B cell (primary cell): ENCODE results near the gene ATP11C. TPM values are rescaled to one million over a fixed set of nuclear protein-coding genes. Genes with fewer than 3 reads are reported as not detected.

Source experiments
- ATAC-seq: fragments of 200-7000 bp; cut with Tn5 transposase; one replicate; pipeline ENCODE4 v1.10.0; 2021; ENCODE audit warnings: low read depth, mild to moderate bottlenecking, moderate number of reproducible peaks, moderate library complexity
- CTCF ChIA-PET: fragments of 350-600 bp; sonication (Branson Sonifier 250); formaldehyde crosslinking; loops from one replicate; lab custom pipeline; 2021; ENCODE audit warnings: antibody characterized with exemption, inconsistent platforms; lab: Charles Lee
- POLR2A ChIA-PET: fragments of 350-600 bp; sonication (Branson Sonifier 250); formaldehyde crosslinking; loops from one replicate; lab custom pipeline; 2021; ENCODE audit warnings: antibody characterized with exemption; lab: Charles Lee
- DNase-seq: peaks from one replicate; pipeline ENCODE4 v3.0.0; 2013
- H2AFZ ChIP-seq: 2 replicates; pipeline ENCODE4 v1.6.1; 2012; ENCODE audit warnings: mild to moderate bottlenecking, low read depth, low read length; ENCODE audit not compliant: insufficient read depth, poor library complexity, severe bottlenecking
- H3K27ac ChIP-seq, 2 donors: 1 replicate in 1 of 2; 2 replicates in 1 of 2; pipeline ENCODE4 v1.5.1; 2012 to 2013; ENCODE audit warnings: low read length in 2 of 2, mild to moderate bottlenecking in 2 of 2, moderate library complexity in 1 of 2
- H3K27me3 ChIP-seq, 4 experiments: fragments of 200-600 bp in 1 of 4; sonication (generic) in 1 of 4; replicated peaks in 1 of 4; 1 replicate in 2 of 4; 2 replicates in 2 of 4; pipeline versions ENCODE4 v1.6.1 to v1.7.0; 2013 to 2016; ENCODE audit warnings: low read length in 3 of 4, mild to moderate bottlenecking in 2 of 4, mixed read lengths in 1 of 4, moderate library complexity in 1 of 4; ENCODE audit not compliant: insufficient read depth in 4 of 4, control insufficient read depth in 3 of 4; ENCODE audit errors: control extremely low read depth in 1 of 4
- H3K36me3 ChIP-seq, 2 experiments: replicated peaks in 1 of 2; 1 replicate in 1 of 2; 2 replicates in 1 of 2; pipeline versions ENCODE4 v1.6.1 to v1.7.1; 2013; ENCODE audit warnings: low read length in 1 of 2; ENCODE audit not compliant: insufficient read depth in 2 of 2, control insufficient read depth in 1 of 2; ENCODE audit errors: control extremely low read depth in 1 of 2, extremely low read depth in 1 of 2
- H3K4me1 ChIP-seq, 2 donors: fragments of 200-600 bp in 1 of 2; sonication (generic) in 1 of 2; 1 replicate in 1 of 2; 2 replicates in 1 of 2; pipeline versions ENCODE4 v1.5.1 to v1.6.1; 2013 to 2017; ENCODE audit warnings: low read length in 2 of 2; ENCODE audit not compliant: control insufficient read depth in 2 of 2, insufficient read depth in 2 of 2
- H3K4me2 ChIP-seq: replicated peaks from 2 replicates; pipeline ENCODE3; 2012; ENCODE audit warnings: mild to moderate bottlenecking, low read depth, low read length; ENCODE audit not compliant: poor library complexity, severe bottlenecking
- H3K4me3 ChIP-seq, 5 experiments: fragments of 200-600 bp in 1 of 5; sonication (generic) in 1 of 5; 1 replicate in 3 of 5; 2 replicates in 2 of 5; pipeline versions ENCODE4 v1.5.1 to v1.7.0; 2011 to 2016; ENCODE audit warnings: low read length in 4 of 5, mild to moderate bottlenecking in 4 of 5, low read depth in 2 of 5, control low read depth in 1 of 5, moderate library complexity in 1 of 5; ENCODE audit not compliant: insufficient read depth in 1 of 5; ENCODE audit errors: control extremely low read depth in 1 of 5, extremely low read depth in 1 of 5
- H3K79me2 ChIP-seq: fragments of 200-600 bp; sonication (generic); one replicate; pipeline ENCODE4 v1.6.0; 2016; ENCODE audit warnings: low read length; ENCODE audit not compliant: control insufficient read depth, insufficient read depth
- H3K9ac ChIP-seq: fragments of 200-600 bp; sonication (generic); 2 replicates; pipeline ENCODE4 v1.6.1; 2017; ENCODE audit warnings: mild to moderate bottlenecking, low read length, moderate library complexity
- H3K9me3 ChIP-seq, 3 donors: one replicate each; pipeline versions ENCODE4 v1.6.1 to v1.7.1; 2013; ENCODE audit warnings: low read length in 2 of 3; ENCODE audit not compliant: control insufficient read depth in 2 of 3, insufficient read depth in 1 of 3; ENCODE audit errors: control extremely low read depth in 1 of 3
- H4K20me1 ChIP-seq: 2 replicates; pipeline ENCODE4 v1.6.0; 2012; ENCODE audit warnings: mild to moderate bottlenecking, low read length; ENCODE audit not compliant: insufficient read depth, control insufficient read depth, poor library complexity, severe bottlenecking
- H3K27ac Mint-ChIP-seq: one replicate; pipeline ENCODE4 v1.8.0; 2021; ENCODE audit warnings: mixed read lengths
- H3K27me3 Mint-ChIP-seq: one replicate; pipeline ENCODE4 v1.8.0; 2021; ENCODE audit warnings: mixed read lengths
- H3K4me1 Mint-ChIP-seq: one replicate; pipeline ENCODE4 v1.8.0; 2021; ENCODE audit warnings: mixed read lengths
- H3K4me3 Mint-ChIP-seq: one replicate; pipeline ENCODE4 v1.8.0; 2021; ENCODE audit warnings: mixed read lengths
- H3K9me3 Mint-ChIP-seq: one replicate; pipeline ENCODE4 v1.8.0; 2022; ENCODE audit warnings: mixed read lengths; ENCODE audit not compliant: insufficient read depth
- EZH2 ChIP-seq: IDR thresholded peaks from 2 replicates; pipeline ENCODE4 v1.6.1; 2012; ENCODE audit warnings: borderline replicate concordance, low read depth, mild to moderate bottlenecking, moderate library complexity, low read length; ENCODE audit not compliant: insufficient read depth, poor library complexity, severe bottlenecking
- WGBS: methylation state at CpG from one replicate; pipeline ENCODE4 v1.1.5; 2013; ENCODE audit warnings: missing lambda C conversion rate; ENCODE audit not compliant: insufficient coverage; 5-methylcytosine and 5-hydroxymethylcytosine counted together
- intact Hi-C: fragments of 100-400 bp; cut with micrococcal nuclease; formaldehyde crosslinking; loops from one replicate; pipeline ENCODE4 v1.10.0; 2022
- polyA plus RNA-seq: library from polyadenylated mRNA; depleted of rRNA; stranded (reverse); fragments of >200 nt; gene quantifications from 2 replicates; pipeline ENCODE4 v1.2.3, GENCODE V29; 2012
- total RNA-seq, 2 donors: library from RNA; stranded (reverse); fragments of 120-200 nt in 1 of 2; gene quantifications; 1 replicate in 1 of 2; 2 replicates in 1 of 2; pipeline versions ENCODE4 v1.2.3 to v1.2.4, GENCODE V29; 2013 to 2022
- TF ChIP-seq, protein P1 (sequence below): fragments of 200-600 bp; IDR thresholded peaks from one replicate; pipeline ENCODE4 v1.8.0; 2022; ENCODE audit warnings: antibody characterized with exemption, mild to moderate bottlenecking

The ATP11C gene
- total and polyA plus RNA-seq, 2 donors (not counting 1 experiment from before 2014, with no cell fraction given): 8.5 to 29.2 TPM

DNA sequence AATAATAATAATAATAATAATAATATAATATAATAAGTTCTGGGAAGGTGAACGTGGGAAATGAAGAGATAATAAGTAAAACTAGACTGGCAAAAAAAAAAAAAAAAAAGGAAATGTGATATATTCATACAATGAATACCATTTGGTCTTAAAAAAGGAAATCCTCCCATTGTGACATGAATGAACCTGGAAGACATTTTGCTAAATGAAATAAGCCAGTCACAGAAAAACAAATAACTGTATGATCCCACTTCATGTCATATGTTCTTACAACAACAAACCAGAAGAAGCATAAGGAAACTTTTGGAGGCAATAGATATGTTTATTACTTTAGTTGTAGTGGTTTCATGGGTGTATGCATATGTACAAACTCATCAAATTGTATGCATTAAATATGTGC lies 63.1 kb downstream of the ATP11C start:
- no peaks in the 10 kb centered on the region for H3K27me3 ChIP-seq
- H3K4me3 ChIP-seq: no peak overlapping the region
- CTCF ChIA-PET: no interaction called here
- H3K9ac ChIP-seq: no peak overlapping the region
- peaks cover 15% of the 10 kb centered on the region for H3K4me1 Mint-ChIP-seq
- H3K36me3 ChIP-seq: peaks cover 0 to 3% of the 10 kb centered on the region in 2 experiments
- no CpG with 5 or more reads among the region's 1 CpG for WGBS
- POLR2A ChIA-PET: no interaction called here
- no peak overlapping the region for H3K4me3 Mint-ChIP-seq
- ATAC-seq (no peak), DNase-seq (no peak)
- no peaks in the 10 kb centered on the region for H3K27me3 Mint-ChIP-seq
- H3K9me3 Mint-ChIP-seq: no peaks in the 10 kb centered on the region
- no peaks in the 10 kb centered on the region for H3K79me2 ChIP-seq
- no peaks in the 10 kb centered on the region for H3K4me1 ChIP-seq
- H2AFZ ChIP-seq: no peak overlapping the region
- no peak overlapping the region for H3K4me2 ChIP-seq
- TF ChIP-seq EZH2: no peak
- TF ChIP-seq, protein P1, sequence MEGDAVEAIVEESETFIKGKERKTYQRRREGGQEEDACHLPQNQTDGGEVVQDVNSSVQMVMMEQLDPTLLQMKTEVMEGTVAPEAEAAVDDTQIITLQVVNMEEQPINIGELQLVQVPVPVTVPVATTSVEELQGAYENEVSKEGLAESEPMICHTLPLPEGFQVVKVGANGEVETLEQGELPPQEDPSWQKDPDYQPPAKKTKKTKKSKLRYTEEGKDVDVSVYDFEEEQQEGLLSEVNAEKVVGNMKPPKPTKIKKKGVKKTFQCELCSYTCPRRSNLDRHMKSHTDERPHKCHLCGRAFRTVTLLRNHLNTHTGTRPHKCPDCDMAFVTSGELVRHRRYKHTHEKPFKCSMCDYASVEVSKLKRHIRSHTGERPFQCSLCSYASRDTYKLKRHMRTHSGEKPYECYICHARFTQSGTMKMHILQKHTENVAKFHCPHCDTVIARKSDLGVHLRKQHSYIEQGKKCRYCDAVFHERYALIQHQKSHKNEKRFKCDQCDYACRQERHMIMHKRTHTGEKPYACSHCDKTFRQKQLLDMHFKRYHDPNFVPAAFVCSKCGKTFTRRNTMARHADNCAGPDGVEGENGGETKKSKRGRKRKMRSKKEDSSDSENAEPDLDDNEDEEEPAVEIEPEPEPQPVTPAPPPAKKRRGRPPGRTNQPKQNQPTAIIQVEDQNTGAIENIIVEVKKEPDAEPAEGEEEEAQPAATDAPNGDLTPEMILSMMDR: no peak
- H3K27ac ChIP-seq: no peak overlapping the region
- H3K9me3 ChIP-seq: no peaks in the 10 kb centered on the region
- no peak overlapping the region for H3K27ac Mint-ChIP-seq
- intact Hi-C loops: no loop called here
- no peaks in the 10 kb centered on the region for H4K20me1 ChIP-seq

DNA sequence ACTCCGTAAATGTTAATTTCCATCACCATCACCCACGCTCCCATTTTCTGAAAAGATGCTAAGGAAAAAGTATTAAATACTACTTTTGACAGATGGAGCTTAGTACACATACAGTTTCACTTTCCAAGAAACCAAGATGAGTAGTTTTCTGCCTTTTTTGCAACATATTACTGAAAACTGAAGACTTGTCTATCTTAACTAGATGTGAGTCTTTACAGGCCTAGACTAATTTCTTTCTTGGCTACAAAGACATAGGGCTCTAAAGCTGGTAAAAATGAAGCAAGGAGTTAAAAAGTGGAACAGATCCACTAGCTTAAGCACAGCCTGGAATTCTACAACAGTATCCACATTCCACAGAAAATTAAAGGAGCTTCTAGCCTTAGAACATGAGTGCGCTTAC lies 68.2 kb downstream of the ATP11C start:
- Histone ChIP-seq H3K4me3 (no peak overlapping the region), H4K20me1 (no peaks in the 10 kb centered on the region), H3K9me3 (no peaks in the 10 kb centered on the region), H3K36me3 (no peaks in the 10 kb centered on the region), H3K27me3 (no peaks in the 10 kb centered on the region), H3K79me2 (peaks cover 4% of the 10 kb centered on the region), H3K4me2 (no peak overlapping the region), H2AFZ (no peak overlapping the region), H3K4me1 (no peaks in the 10 kb centered on the region), H3K27ac (no peak overlapping the region), H3K9ac (no peak overlapping the region)
- WGBS: 100% methylated on average over 1 of the region's 3 CpGs
- TF ChIP-seq, protein P1: no peak
- no peak for TF ChIP-seq EZH2
- CTCF ChIA-PET: no interaction called here
- Mint-ChIP-seq H3K27ac (no peak overlapping the region), H3K4me3 (no peak overlapping the region), H3K9me3 (no peaks in the 10 kb centered on the region), H3K27me3 (no peaks in the 10 kb centered on the region), H3K4me1 (peaks cover 13% of the 10 kb centered on the region)
- ATAC-seq (no peak), DNase-seq (no peak)
- POLR2A ChIA-PET: no interaction called here
- intact Hi-C loops: no loop called here
